Endothelial cell of umbilical vein (primary cell): ENCODE measurements around the gene DAZL.

ENCODE experiments used
- EZH2 ChIP-seq: IDR thresholded peaks from 2 replicates; pipeline ENCODE4 v1.6.1; 2012; ENCODE audit warnings: borderline replicate concordance, low read depth, mild to moderate bottlenecking, moderate library complexity, low read length, inconsistent platforms; ENCODE audit not compliant: severe bottlenecking
- FOS ChIP-seq: IDR thresholded peaks from 2 replicates; pipeline ENCODE4 v1.6.1; 2011; ENCODE audit warnings: mild to moderate bottlenecking, low read length, moderate library complexity, borderline replicate concordance; ENCODE audit not compliant: insufficient read depth
- GATA2 ChIP-seq: IDR thresholded peaks from 2 replicates; pipeline ENCODE4 v1.7.0; 2011; ENCODE audit warnings: low read depth, mild to moderate bottlenecking, moderate library complexity, mixed read lengths, low read length; ENCODE audit not compliant: insufficient read length, insufficient read depth
- POLR2A ChIP-seq: IDR thresholded peaks from 2 replicates; pipeline ENCODE4 v1.6.1; 2012; ENCODE audit warnings: low read depth, mild to moderate bottlenecking, control low read depth, low read length
- POLR2AphosphoS5 ChIP-seq: IDR thresholded peaks from 2 replicates; pipeline ENCODE4 v1.6.1; 2012; ENCODE audit warnings: low read depth, mild to moderate bottlenecking, control low read depth, low read length, moderate library complexity; ENCODE audit not compliant: insufficient read depth
- TF ChIP-seq, protein P1 (sequence below), 2 donors: IDR thresholded peaks; 1 replicate in 1 of 2; 2 replicates in 1 of 2; pipeline ENCODE4 v1.5.1; 2011; ENCODE audit warnings: low read length in 2 of 2, mild to moderate bottlenecking in 2 of 2, moderate library complexity in 2 of 2, control low read depth in 1 of 2, inconsistent platforms in 1 of 2, low read depth in 1 of 2; ENCODE audit not compliant: insufficient read depth in 1 of 2; ENCODE audit errors: extremely low read depth in 1 of 2
- TF ChIP-seq, protein P2 (sequence below): IDR thresholded peaks from 2 replicates; pipeline ENCODE4 v1.6.1; 2011; ENCODE audit not compliant: insufficient read depth, insufficient read length

DNA sequence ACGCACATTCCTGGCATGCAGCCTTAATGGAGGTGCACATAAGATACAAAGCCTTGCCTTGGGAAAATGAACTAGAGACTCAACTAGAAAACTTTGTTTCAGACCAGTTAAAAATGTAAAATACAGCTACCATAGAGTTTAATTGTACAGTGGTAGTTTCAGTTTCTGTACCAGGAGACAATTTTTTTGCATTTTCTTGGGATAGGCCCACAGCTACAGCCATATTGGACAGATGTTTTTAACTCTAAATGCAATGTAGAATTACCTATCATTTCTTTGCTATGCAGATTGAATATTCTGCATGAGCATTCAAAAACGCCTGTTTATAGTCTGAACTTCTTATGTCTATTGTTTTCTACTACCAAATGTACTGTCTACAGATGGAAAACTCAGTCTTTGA, 20.3 kb downstream of the DAZL start:
- TF ChIP-seq, protein P1, sequence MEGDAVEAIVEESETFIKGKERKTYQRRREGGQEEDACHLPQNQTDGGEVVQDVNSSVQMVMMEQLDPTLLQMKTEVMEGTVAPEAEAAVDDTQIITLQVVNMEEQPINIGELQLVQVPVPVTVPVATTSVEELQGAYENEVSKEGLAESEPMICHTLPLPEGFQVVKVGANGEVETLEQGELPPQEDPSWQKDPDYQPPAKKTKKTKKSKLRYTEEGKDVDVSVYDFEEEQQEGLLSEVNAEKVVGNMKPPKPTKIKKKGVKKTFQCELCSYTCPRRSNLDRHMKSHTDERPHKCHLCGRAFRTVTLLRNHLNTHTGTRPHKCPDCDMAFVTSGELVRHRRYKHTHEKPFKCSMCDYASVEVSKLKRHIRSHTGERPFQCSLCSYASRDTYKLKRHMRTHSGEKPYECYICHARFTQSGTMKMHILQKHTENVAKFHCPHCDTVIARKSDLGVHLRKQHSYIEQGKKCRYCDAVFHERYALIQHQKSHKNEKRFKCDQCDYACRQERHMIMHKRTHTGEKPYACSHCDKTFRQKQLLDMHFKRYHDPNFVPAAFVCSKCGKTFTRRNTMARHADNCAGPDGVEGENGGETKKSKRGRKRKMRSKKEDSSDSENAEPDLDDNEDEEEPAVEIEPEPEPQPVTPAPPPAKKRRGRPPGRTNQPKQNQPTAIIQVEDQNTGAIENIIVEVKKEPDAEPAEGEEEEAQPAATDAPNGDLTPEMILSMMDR (IDR thresholded peaks at IDR 0.05; ENCODE audit: extremely low read depth in 1 of 2, insufficient read depth in 1 of 2, low read depth in 1 of 2, low read length in 2 of 2): no peak
- TF ChIP-seq GATA2: no peak
- TF ChIP-seq POLR2A: no peak
- TF ChIP-seq EZH2: no peak
- no peak for TF ChIP-seq POLR2AphosphoS5
- TF ChIP-seq, protein P2, sequence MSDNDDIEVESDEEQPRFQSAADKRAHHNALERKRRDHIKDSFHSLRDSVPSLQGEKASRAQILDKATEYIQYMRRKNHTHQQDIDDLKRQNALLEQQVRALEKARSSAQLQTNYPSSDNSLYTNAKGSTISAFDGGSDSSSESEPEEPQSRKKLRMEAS: no peak
- no peak for TF ChIP-seq FOS
